ENCODE results near the gene PLXNA1.

Gene PLXNA1

DNA sequence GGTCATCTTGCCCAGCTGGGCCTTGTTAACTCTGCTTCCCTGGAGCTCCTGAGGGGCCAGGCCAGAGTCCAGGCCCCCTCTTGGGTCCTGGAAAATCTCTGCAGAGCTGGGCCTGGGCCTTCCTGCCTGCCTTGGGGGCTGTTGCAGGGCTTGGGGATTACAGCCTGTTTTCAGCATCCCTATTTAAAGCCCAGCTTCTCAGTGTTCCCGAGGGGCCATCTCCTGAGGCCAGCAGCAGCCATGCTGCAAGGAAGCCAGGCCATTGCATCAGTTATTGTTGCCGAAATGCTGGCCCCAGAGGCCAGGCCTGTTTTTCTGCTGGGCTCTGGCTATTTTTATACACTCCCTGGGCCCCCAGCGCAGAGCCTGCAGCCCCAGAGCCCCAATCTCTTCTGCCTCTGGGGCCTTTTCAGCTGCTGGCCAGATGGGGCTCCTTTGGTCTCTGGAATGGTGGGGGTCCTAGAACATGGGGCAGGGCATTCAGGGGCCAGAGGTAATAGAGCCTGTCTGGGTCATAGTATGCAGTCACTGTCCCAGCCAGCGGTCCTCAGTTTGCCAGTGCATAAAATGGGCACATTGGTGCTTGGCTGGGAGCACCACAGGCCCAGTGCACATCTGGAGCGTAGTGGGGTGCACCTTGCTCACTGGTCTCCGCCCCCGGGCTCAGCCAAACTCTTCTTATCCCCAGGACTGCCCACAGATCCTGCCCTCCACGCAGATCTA is 28.5 kb downstream of the PLXNA1 start:
- no peak; the same call in 2 of the 3 replicates for ATAC-seq
- TF ChIP-seq TCF4 (CRISPR knock-in tag; IDR thresholded peaks at IDR 0.05; ENCODE audit: borderline replicate concordance) (no peak), PPARA (CRISPR knock-in tag; IDR thresholded peaks at IDR 0.05; ENCODE audit: borderline replicate concordance) (no peak), ZFP3 (CRISPR knock-in tag; IDR thresholded peaks at IDR 0.05) (no peak), ZNF8 (CRISPR knock-in tag; IDR thresholded peaks at IDR 0.05) (no peak), GLIS3 (CRISPR knock-in tag; IDR thresholded peaks at IDR 0.05) (no peak), SNAI2 (CRISPR knock-in tag; IDR thresholded peaks at IDR 0.05) (no peak), POU6F1 (CRISPR knock-in tag; IDR thresholded peaks at IDR 0.05; ENCODE audit: borderline replicate concordance, low read depth) (no peak), ZNF70 (CRISPR knock-in tag; IDR thresholded peaks at IDR 0.05) (no peak), RARB (CRISPR knock-in tag; IDR thresholded peaks at IDR 0.05) (no peak), ZNF565 (CRISPR knock-in tag; conservative IDR thresholded peaks at IDR 0.05; ENCODE audit: low read depth) (no peak), ARNTL (CRISPR knock-in tag; IDR thresholded peaks at IDR 0.05; ENCODE audit: borderline replicate concordance, low read depth) (no peak), ZFP30 (CRISPR knock-in tag; IDR thresholded peaks at IDR 0.05) (no peak), ESRRG (CRISPR knock-in tag; IDR thresholded peaks at IDR 0.05) (no peak), BACH2 (CRISPR knock-in tag; IDR thresholded peaks at IDR 0.05; ENCODE audit: borderline replicate concordance) (no peak)
- TF ChIP-seq, protein P1, sequence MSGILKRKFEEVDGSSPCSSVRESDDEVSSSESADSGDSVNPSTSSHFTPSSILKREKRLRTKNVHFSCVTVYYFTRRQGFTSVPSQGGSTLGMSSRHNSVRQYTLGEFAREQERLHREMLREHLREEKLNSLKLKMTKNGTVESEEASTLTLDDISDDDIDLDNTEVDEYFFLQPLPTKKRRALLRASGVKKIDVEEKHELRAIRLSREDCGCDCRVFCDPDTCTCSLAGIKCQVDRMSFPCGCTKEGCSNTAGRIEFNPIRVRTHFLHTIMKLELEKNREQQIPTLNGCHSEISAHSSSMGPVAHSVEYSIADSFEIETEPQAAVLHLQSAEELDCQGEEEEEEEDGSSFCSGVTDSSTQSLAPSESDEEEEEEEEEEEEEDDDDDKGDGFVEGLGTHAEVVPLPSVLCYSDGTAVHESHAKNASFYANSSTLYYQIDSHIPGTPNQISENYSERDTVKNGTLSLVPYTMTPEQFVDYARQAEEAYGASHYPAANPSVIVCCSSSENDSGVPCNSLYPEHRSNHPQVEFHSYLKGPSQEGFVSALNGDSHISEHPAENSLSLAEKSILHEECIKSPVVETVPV (CRISPR knock-in tag; IDR thresholded peaks at IDR 0.05), result no peak
- TF ChIP-seq, protein P2, sequence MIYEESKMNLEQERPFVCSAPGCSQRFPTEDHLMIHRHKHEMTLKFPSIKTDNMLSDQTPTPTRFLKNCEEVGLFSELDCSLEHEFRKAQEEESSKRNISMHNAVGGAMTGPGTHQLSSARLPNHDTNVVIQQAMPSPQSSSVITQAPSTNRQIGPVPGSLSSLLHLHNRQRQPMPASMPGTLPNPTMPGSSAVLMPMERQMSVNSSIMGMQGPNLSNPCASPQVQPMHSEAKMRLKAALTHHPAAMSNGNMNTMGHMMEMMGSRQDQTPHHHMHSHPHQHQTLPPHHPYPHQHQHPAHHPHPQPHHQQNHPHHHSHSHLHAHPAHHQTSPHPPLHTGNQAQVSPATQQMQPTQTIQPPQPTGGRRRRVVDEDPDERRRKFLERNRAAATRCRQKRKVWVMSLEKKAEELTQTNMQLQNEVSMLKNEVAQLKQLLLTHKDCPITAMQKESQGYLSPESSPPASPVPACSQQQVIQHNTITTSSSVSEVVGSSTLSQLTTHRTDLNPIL (CRISPR knock-in tag; IDR thresholded peaks at IDR 0.05; ENCODE audit: low read depth), result no peak
- TF ChIP-seq, protein P3, sequence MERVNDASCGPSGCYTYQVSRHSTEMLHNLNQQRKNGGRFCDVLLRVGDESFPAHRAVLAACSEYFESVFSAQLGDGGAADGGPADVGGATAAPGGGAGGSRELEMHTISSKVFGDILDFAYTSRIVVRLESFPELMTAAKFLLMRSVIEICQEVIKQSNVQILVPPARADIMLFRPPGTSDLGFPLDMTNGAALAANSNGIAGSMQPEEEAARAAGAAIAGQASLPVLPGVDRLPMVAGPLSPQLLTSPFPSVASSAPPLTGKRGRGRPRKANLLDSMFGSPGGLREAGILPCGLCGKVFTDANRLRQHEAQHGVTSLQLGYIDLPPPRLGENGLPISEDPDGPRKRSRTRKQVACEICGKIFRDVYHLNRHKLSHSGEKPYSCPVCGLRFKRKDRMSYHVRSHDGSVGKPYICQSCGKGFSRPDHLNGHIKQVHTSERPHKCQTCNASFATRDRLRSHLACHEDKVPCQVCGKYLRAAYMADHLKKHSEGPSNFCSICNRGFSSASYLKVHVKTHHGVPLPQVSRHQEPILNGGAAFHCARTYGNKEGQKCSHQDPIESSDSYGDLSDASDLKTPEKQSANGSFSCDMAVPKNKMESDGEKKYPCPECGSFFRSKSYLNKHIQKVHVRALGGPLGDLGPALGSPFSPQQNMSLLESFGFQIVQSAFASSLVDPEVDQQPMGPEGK (CRISPR knock-in tag; IDR thresholded peaks at IDR 0.05; ENCODE audit: borderline replicate concordance), result no peak

GRCh38 chr3:127012091-127012490 is 29.2 kb downstream of the PLXNA1 start:
- TF ChIP-seq, protein P2 (CRISPR knock-in tag; IDR thresholded peaks at IDR 0.05; ENCODE audit: low read depth), result no peak
- TF ChIP-seq, protein P4, sequence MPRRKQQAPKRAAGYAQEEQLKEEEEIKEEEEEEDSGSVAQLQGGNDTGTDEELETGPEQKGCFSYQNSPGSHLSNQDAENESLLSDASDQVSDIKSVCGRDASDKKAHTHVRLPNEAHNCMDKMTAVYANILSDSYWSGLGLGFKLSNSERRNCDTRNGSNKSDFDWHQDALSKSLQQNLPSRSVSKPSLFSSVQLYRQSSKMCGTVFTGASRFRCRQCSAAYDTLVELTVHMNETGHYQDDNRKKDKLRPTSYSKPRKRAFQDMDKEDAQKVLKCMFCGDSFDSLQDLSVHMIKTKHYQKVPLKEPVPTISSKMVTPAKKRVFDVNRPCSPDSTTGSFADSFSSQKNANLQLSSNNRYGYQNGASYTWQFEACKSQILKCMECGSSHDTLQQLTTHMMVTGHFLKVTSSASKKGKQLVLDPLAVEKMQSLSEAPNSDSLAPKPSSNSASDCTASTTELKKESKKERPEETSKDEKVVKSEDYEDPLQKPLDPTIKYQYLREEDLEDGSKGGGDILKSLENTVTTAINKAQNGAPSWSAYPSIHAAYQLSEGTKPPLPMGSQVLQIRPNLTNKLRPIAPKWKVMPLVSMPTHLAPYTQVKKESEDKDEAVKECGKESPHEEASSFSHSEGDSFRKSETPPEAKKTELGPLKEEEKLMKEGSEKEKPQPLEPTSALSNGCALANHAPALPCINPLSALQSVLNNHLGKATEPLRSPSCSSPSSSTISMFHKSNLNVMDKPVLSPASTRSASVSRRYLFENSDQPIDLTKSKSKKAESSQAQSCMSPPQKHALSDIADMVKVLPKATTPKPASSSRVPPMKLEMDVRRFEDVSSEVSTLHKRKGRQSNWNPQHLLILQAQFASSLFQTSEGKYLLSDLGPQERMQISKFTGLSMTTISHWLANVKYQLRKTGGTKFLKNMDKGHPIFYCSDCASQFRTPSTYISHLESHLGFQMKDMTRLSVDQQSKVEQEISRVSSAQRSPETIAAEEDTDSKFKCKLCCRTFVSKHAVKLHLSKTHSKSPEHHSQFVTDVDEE (CRISPR knock-in tag; IDR thresholded peaks at IDR 0.05), result no peak
- TF ChIP-seq ESRRG (CRISPR knock-in tag; IDR thresholded peaks at IDR 0.05), result no peak
- no peak for TF ChIP-seq POU6F1 (CRISPR knock-in tag; IDR thresholded peaks at IDR 0.05; ENCODE audit: borderline replicate concordance, low read depth)
- ATAC-seq, result no peak
